Measurements from ENCODE around the gene EPHX1.

EPHX1 gene

GRCh38 chr1:225844236-225845061 is 34.5 kb downstream of the EPHX1 start:
- DNase-seq = no peak

DNA sequence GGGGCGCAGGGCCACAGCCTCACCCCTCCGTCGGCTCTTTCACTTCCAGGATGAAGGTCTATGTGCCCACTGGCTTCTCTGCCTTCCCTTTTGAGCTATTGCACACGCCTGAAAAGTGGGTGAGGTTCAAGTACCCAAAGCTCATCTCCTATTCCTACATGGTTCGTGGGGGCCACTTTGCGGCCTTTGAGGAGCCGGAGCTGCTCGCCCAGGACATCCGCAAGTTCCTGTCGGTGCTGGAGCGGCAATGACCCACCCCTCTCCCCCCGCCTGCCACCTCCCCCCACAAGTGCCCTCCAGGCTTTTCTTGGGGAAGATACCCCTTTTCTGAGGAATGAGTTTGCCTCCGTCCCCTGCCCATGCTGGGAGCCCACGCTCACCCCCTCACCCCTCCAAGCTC is 35.2 kb downstream of the EPHX1 start:
- DNase-seq = no peak

- DNase-seq = peak; percentile 35
Measured at GRCh38 chr1:225845571-225846259, 35.8 kb downstream of the EPHX1 start.

DNA sequence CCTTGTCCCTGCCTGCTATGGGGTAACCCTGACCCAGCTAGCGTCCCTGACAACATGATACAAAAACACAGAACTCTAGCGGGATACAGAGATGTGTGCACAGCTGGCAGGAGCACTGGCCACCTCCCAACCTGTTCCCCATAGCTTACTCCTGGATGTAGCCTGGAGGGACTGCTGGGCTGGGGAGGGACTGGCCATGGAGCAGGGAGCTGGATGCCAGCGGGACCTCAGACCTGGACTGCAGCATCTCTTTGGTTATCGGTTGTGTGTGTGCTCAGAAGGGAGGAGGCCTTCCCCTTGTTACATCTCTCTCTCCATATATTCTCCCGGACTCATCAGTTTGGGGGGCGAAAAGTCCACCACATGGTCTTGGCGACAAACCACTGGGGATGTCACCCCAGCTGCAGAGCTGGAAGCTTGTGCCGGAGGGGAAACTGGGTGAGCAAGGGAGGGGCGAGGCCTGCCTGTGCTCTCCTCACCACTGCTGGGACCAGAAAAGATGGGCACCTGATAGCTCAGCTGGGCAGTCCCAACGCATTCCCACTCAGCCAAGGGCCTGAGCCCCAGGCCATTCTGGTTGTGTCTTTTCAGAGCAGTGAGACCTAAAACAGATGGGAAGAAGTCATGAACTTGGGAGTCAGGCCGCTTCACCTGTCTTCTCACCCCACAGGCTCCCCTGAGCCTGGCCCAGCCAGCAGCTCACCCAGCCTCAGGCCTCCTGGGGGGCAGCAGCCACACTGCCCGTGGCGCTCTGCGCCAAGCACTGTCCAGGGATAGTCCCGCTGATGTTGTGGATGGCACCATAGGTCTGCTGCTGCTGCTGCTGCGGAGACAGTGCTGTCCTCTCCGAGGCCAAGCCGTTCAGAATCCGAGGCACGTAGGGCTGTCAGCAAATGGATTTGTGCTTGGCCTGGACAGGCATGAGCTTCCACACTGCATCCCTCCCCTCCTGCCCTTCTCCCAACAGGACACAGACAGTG is 36.7 kb downstream of the EPHX1 start:
- DNase-seq = no peak

DNA sequence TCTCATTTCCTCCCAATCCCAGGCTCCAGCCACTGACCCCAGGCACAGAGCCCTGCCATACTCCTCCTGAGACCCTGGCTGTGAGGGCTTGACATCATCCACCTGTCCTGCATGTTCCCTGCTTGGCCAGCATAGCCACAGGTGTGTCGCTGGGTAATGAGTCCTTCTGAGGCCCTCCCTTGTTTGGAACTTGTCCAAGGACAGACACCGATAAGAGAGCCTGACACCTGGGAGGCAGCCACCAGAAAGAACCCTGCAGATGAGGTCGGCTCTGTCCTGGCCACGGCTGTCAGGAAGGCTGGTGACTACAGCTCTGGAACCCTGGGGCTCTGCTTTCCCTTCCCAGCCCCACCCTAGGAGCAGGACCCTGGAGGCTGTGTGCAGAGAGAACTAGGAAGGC is 37.7 kb downstream of the EPHX1 start:
- no peak for DNase-seq

DNA sequence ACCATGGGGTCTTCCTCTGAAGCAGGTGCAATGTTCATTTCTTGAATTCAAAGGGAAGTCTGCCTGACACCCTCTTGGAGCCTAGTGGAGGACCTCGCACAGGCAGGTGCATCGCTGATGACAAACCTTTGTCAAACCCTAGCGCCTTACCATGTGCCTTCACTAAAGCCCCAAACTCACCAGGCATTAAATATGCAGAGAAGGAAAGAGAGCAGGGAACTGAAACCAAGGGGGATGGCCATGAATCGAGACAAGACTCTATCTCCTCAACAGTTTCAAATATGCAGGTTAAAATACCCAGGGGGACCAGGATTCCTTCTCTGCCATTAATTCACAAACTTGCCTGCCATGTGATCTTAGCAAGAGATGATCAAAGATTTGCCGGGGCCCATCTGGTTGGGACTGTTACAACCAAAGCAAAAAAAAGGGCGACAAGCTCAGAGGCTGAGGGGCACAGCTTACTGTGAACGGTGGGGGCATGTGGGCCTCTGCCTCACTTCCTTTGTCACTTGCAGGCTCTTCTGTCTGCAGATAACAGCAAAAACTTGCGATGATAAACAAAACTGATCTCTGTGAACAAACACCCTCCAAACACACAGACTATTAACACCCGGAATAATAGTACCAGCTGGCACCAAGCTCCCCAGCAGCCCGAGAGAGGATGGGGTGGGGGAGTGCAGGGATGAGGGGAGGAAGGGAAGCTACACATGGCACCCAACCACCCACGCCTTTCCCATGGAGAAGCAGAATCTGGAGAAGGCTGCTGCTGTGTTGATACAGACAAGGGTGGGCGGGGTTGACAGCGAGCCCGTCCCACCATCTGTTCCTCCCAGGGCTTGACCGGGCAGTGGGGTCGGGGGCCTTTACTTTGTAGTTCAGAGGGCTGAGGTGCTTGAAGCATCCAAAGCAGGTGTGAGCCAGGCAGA is 38.4 kb downstream of the EPHX1 start:
- no peak for DNase-seq

- no peak for DNase-seq
Measured at GRCh38 chr1:225849925-225850324, 40.0 kb downstream of the EPHX1 start.

GRCh38 chr1:225850370-225850769 is 40.4 kb downstream of the EPHX1 start:
- DNase-seq = no peak

- no peak for DNase-seq
Measured at GRCh38 chr1:225851805-225852204, 41.9 kb downstream of the EPHX1 start.

- DNase-seq = no peak
Measured at GRCh38 chr1:225852413-225853124, 42.6 kb downstream of the EPHX1 start.

DNA sequence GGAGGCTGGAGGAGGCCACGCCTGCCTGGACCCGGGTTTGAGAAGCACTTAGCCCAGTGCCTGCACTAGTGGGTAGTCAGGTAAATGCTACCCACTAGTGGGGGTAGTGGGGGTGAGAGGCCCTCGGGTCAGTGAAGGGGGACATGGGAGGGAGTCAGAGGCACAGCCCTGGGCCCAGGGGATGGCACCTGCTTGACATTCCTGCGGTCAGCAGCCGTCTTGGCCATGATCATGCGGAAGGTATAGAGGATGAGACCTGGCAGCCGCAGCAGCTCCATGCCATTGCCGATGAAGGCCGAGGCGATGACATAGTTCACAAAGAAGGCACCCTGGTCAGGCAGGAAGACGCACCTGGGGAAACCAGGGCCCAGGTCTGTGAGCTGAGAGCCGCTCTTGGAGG is 43.5 kb downstream of the EPHX1 start:
- no peak for DNase-seq

DNA sequence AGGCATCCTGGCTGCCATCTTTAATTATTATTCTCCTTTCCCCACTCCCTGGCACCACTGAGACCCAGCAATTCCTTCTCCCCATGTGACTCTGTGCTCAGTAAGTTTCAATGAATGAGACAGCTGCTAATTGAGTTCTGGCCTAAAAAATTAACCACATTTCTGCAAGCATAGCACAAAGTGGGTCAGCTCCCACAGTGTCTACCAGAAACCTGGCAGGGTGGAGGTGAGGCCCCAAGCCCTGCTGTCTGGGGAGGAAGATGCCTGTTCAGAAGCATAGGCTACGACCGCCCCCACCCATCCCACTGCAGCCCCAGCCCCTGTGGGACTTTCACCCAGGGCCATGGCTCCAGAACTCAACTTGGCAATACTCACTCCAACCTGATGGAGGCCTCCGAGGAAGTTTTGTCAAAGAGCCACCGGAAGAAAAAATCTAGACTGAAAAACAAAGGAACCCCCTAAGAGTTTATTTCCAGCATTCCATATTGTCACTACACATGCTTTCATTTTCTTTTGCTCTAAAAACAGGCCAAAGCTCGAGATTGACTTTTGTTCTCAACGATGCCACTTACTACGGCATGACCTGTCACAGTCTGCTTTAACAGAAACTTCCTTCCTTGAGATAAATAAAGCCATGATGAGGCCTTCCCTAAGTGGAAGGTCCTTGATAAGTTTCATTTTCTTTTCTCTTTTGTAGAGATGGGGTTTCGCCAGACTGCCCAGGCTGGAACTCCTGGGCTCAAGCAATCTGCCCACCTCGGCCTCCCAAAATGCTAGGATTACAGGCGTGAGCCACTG is 45.8 kb downstream of the EPHX1 start:
- no peak for DNase-seq

DNA sequence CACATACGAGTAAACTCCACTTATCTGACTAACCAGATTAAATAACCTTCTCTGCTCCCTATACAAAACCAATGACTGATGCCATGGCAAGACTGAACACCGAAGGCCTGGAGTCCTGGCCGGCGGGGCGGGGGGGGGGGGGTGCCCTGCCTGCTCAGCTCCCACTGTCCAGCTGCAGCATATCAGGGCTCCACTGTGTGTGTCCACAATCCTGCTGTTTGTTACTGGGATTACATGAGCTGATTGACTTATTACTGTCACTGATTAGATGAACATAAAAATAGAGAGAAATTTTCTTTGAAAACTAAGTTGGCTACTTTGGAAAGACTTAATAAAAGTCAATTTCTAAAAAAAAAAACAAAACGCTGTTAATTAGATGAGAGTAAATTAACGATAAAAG is 47.3 kb downstream of the EPHX1 start:
- DNase-seq = no peak

DNA sequence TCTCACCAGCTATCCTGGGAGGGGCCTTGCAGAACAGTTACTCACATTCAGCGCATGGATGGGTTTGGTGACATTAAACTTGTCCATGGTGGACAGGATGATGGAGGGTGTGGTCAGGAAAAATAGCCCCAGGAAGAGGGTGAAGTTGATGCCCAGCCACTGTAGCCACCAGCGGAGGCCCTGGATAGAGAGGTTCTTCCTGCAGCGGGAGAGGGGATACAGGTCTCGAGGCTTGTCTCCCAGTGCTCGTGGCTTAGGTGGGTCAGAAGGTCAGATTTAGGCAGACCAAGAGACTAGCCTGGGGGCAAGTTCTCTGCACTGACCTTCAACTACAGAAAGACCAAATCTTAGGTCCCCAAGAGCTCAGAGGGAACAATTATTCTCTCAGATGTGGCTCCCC is 49.2 kb downstream of the EPHX1 start:
- no peak for DNase-seq

GRCh38 chr1:225860107-225860506 is 50.2 kb downstream of the EPHX1 start:
- DNase-seq = no peak

DNA sequence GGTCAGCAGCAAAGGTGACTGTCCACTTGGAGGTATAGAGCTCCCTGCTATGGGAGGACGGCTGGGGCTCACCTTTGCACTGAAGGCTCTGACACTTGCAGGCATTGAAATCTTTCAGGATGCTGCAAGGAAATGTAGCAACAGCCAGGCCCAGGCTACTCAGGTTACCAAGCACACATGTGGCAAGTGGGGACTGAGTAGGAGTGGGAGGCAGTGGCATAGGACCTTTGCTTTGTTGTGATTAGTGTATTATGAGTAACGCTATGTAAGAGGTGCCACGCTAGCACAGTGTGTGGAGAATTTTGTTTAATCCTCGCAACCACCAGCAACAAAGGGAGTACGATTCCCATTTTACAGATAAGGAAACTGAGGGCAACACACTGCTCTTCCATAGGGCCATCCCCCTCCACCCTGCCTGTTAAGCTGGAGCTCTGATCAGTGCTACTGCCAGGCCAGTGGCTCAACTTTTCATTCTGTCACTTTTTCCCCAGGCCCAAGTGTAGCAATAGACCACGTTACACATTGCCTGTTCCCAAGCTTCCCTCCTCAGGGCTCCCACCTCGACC is 51.0 kb downstream of the EPHX1 start:
- DNase-seq = no peak

- no peak for DNase-seq
Measured at GRCh38 chr1:225861834-225862580, 52.1 kb downstream of the EPHX1 start.

DNA sequence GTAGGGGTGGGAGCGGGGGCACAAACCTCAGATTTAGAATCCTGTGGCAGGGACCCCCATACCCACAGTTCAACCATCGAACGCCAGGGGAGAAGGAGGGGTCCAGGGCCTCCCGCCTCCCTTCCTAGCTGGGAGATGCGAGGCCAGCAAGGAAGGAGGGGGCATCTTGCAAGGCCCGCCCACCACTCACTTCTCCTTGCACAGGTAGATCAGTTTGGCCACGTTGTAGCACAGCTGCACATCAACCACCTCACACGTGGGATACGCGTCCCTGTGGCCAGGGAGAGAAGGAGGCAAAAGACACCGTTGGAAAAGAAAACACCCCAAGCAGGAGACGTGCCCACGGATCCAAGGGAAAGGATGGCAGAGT is 52.6 kb downstream of the EPHX1 start:
- DNase-seq = no peak

- peak; percentile 21 for DNase-seq
Measured at GRCh38 chr1:225863167-225863566, 53.2 kb downstream of the EPHX1 start.

GRCh38 chr1:225865514-225865913 is 55.6 kb downstream of the EPHX1 start:
- DNase-seq = no peak

All from NCI-H446 treated with DMSO at 0.1 percent for 48 hours (cell line).